KMS-11 (cell line): ENCODE measurements around the gene PFKP.

ENCODE experiments used
- H2AFZ ChIP-seq: fragments of 200-600 bp; sonication (generic); 2 replicates; pipeline ENCODE4 v1.6.1; 2016; ENCODE audit warnings: antibody characterized with exemption, mixed run types, low read depth
- H3K27ac ChIP-seq: fragments of 200-600 bp; sonication (generic); 2 replicates; pipeline ENCODE4 v1.6.1; 2016; ENCODE audit warnings: mild to moderate bottlenecking, mixed run types
- H3K27me3 ChIP-seq: fragments of 200-600 bp; sonication (generic); 2 replicates; pipeline ENCODE4 v1.6.1; 2017; ENCODE audit warnings: mild to moderate bottlenecking, low read depth, mixed run types, moderate library complexity; ENCODE audit not compliant: insufficient read depth
- H3K36me3 ChIP-seq: fragments of 200-600 bp; sonication (generic); 2 replicates; pipeline ENCODE4 v1.6.1; 2017; ENCODE audit warnings: mild to moderate bottlenecking, mixed run types; ENCODE audit not compliant: insufficient read depth
- H3K4me1 ChIP-seq: fragments of 200-600 bp; sonication (generic); 2 replicates; pipeline ENCODE4 v1.6.1; 2016; ENCODE audit warnings: mild to moderate bottlenecking, low read depth, mixed run types; ENCODE audit not compliant: poor library complexity, severe bottlenecking
- H3K4me2 ChIP-seq: fragments of 200-600 bp; sonication (generic); 2 replicates; pipeline ENCODE4 v1.7.0; 2016; ENCODE audit warnings: mild to moderate bottlenecking, mixed run types
- H3K4me3 ChIP-seq: fragments of 200-600 bp; sonication (generic); IDR thresholded peaks from 2 replicates; pipeline ENCODE4 v1.6.1; 2017; ENCODE audit warnings: low read depth, low read length, mixed read lengths; ENCODE audit not compliant: insufficient read depth
- H3K79me2 ChIP-seq: fragments of 200-600 bp; sonication (generic); 2 replicates; pipeline ENCODE4 v1.6.1; 2016; ENCODE audit warnings: low read depth, mixed run types; ENCODE audit not compliant: insufficient read depth
- H3K9ac ChIP-seq: fragments of 200-600 bp; sonication (generic); 2 replicates; pipeline ENCODE4 v1.6.1; 2016; ENCODE audit warnings: mild to moderate bottlenecking, mixed run types
- H4K20me1 ChIP-seq: fragments of 200-600 bp; sonication (generic); 2 replicates; pipeline ENCODE4 v1.6.1; 2016; ENCODE audit warnings: mild to moderate bottlenecking, mixed run types; ENCODE audit not compliant: insufficient read depth
- TF ChIP-seq, protein P1 (sequence below): fragments of 200-600 bp; sonication (generic); conservative IDR thresholded peaks from 2 replicates; pipeline ENCODE4 v1.6.1; 2017; ENCODE audit warnings: low read depth, mild to moderate bottlenecking, antibody characterized with exemption, low read length, moderate library complexity, mixed read lengths

The PFKP gene

DNA sequence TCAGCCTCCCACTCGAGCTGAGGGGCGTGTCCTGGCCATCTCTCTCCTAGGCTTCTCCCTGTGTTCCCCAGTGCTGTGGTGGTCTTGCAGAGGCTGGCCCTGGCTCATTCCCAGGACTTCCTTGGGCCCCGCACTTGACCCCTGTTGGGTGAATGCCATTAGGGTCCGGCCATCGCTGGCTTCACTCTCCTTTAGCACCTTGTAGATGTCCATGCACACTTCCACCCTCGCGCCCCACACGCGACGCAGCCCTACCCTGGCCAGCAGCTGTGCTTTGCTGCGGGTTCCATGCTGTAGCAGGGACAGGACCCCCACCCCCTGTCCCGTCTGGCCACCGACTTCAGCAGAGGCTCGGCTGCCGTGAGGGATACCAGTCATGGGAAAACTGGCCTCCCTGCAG is 58.9 kb downstream of the PFKP start:
- Histone ChIP-seq H3K4me3 (no peak overlapping the region), H3K27ac (no peak overlapping the region), H3K36me3 (peaks cover 6% of the 10 kb centered on the region; the same call in 1 of the 2 replicates), H3K9ac (no peak overlapping the region), H3K27me3 (no peaks in the 10 kb centered on the region), H3K4me2 (no peak overlapping the region), H3K4me1 (no peaks in the 10 kb centered on the region), H4K20me1 (no peaks in the 10 kb centered on the region), H2AFZ (no peak overlapping the region), H3K79me2 (no peaks in the 10 kb centered on the region; the same call in 1 of the 2 replicates)
- TF ChIP-seq, protein P1, sequence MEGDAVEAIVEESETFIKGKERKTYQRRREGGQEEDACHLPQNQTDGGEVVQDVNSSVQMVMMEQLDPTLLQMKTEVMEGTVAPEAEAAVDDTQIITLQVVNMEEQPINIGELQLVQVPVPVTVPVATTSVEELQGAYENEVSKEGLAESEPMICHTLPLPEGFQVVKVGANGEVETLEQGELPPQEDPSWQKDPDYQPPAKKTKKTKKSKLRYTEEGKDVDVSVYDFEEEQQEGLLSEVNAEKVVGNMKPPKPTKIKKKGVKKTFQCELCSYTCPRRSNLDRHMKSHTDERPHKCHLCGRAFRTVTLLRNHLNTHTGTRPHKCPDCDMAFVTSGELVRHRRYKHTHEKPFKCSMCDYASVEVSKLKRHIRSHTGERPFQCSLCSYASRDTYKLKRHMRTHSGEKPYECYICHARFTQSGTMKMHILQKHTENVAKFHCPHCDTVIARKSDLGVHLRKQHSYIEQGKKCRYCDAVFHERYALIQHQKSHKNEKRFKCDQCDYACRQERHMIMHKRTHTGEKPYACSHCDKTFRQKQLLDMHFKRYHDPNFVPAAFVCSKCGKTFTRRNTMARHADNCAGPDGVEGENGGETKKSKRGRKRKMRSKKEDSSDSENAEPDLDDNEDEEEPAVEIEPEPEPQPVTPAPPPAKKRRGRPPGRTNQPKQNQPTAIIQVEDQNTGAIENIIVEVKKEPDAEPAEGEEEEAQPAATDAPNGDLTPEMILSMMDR: no peak

GRCh38 chr10:3126741-3127346 is 59.5 kb downstream of the PFKP start:
- peaks cover 6% of the 10 kb centered on the region; the same call in 1 of the 2 replicates for H3K36me3 ChIP-seq
- no peak overlapping the region for H3K27ac ChIP-seq
- no peaks in the 10 kb centered on the region for H4K20me1 ChIP-seq
- no peak overlapping the region for H3K9ac ChIP-seq
- no peaks in the 10 kb centered on the region; the same call in 1 of the 2 replicates for H3K79me2 ChIP-seq
- no peak overlapping the region for H3K4me3 ChIP-seq
- TF ChIP-seq, protein P1: no peak
- H3K27me3 ChIP-seq: no peaks in the 10 kb centered on the region
- no peaks in the 10 kb centered on the region for H3K4me1 ChIP-seq
- H3K4me2 ChIP-seq: no peak overlapping the region
- no peak overlapping the region for H2AFZ ChIP-seq

DNA sequence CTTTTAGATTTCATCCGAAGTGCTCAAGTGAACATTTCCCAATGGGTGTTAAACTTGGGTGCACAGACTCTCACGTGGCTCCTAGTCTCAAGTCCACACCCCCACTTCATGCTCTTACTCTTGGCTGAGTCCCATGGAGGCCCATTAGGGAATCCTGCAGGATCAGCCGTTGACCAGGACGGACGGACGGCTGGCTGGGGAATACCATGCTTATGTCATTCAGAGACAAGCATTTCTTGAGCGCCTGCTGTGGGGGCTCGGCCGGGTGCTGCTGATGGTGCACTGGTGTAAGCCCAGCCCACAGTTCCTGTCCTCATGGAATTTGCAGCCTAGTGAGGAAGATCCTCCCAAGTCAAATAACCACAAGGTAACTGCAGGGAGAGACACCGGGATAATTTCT is 60.6 kb downstream of the PFKP start:
- H3K4me2 ChIP-seq: no peak overlapping the region

GRCh38 chr10:3128379-3129130 is 61.2 kb downstream of the PFKP start:
- H3K27ac ChIP-seq: no peak overlapping the region
- no peaks in the 10 kb centered on the region for H3K27me3 ChIP-seq

More for the DNA sequence above, 60.6 kb downstream of the PFKP start:
- peaks cover 6% of the 10 kb centered on the region; the same call in 1 of the 2 replicates for H3K36me3 ChIP-seq
- no peak overlapping the region for H2AFZ ChIP-seq
- no peak overlapping the region for H3K9ac ChIP-seq
- no peaks in the 10 kb centered on the region; the same call in 1 of the 2 replicates for H3K79me2 ChIP-seq
- TF ChIP-seq, protein P1: no peak
- H3K4me1 ChIP-seq: no peaks in the 10 kb centered on the region
- no peaks in the 10 kb centered on the region for H4K20me1 ChIP-seq
- H3K27me3 ChIP-seq: no peaks in the 10 kb centered on the region
- no peak overlapping the region for H3K4me3 ChIP-seq
- H3K27ac ChIP-seq: no peak overlapping the region

More at GRCh38 chr10:3128379-3129130, 61.2 kb downstream of the PFKP start:
- TF ChIP-seq, protein P1: no peak
- Histone ChIP-seq H3K4me1 (no peaks in the 10 kb centered on the region), H3K9ac (no peak overlapping the region), H4K20me1 (no peaks in the 10 kb centered on the region), H3K36me3 (peaks cover 1% of the 10 kb centered on the region; the same call in 1 of the 2 replicates), H3K79me2 (no peaks in the 10 kb centered on the region), H3K4me2 (no peak overlapping the region), H3K4me3 (no peak overlapping the region), H2AFZ (no peak overlapping the region)
